GM18508 (cell line): ENCODE results near the gene TDRD12.

Source experiments
- ATAC-seq: cut with Tn5 transposase; IDR thresholded peaks from one replicate; pipeline ENCODE4 v1.9.1; 2021; ENCODE audit warnings: moderate number of reproducible peaks; ENCODE audit not compliant: insufficient read depth, unreplicated experiment

The TDRD12 gene, protein sequence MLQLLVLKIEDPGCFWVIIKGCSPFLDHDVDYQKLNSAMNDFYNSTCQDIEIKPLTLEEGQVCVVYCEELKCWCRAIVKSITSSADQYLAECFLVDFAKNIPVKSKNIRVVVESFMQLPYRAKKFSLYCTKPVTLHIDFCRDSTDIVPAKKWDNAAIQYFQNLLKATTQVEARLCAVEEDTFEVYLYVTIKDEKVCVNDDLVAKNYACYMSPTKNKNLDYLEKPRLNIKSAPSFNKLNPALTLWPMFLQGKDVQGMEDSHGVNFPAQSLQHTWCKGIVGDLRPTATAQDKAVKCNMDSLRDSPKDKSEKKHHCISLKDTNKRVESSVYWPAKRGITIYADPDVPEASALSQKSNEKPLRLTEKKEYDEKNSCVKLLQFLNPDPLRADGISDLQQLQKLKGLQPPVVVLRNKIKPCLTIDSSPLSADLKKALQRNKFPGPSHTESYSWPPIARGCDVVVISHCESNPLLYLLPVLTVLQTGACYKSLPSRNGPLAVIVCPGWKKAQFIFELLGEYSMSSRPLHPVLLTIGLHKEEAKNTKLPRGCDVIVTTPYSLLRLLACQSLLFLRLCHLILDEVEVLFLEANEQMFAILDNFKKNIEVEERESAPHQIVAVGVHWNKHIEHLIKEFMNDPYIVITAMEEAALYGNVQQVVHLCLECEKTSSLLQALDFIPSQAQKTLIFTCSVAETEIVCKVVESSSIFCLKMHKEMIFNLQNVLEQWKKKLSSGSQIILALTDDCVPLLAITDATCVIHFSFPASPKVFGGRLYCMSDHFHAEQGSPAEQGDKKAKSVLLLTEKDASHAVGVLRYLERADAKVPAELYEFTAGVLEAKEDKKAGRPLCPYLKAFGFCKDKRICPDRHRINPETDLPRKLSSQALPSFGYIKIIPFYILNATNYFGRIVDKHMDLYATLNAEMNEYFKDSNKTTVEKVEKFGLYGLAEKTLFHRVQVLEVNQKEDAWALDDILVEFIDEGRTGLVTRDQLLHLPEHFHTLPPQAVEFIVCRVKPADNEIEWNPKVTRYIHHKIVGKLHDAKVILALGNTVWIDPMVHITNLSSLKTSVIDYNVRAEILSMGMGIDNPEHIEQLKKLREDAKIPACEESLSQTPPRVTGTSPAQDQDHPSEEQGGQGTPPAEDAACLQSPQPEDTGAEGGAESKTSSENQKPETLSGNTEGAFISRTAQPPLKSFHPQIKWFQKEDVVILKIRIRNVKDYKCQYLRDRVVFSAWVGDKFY (N-terminal part only)

DNA sequence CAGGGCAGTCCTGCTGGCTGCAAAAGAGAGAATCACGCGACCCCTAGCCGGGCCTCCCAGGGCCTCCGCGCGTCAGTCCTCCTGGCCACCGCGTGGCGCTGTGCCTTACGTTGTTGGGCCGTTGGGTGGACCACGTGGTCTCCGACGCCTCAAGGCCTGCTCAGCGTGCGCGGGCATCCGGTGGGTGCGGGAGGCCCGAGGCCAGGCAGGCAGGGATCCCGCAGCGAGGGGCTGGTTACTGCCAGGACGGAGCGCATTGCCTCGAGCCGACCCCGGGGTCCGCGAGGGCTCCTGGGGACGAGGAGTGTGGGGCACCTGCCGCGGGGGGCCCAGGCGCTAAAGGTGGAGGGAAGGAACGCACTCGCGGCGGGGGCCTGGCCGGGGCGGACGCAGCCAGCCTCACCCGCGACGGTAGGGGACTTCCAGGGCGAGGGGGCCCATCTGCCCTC, at the start of gene TDRD12:
Gene TDRD12 (plus strand): TSS at position 157 of the 449 bp plus-strand sequence. CDS start 306 bp downstream, outside the sequence.
- no peak for ATAC-seq

DNA sequence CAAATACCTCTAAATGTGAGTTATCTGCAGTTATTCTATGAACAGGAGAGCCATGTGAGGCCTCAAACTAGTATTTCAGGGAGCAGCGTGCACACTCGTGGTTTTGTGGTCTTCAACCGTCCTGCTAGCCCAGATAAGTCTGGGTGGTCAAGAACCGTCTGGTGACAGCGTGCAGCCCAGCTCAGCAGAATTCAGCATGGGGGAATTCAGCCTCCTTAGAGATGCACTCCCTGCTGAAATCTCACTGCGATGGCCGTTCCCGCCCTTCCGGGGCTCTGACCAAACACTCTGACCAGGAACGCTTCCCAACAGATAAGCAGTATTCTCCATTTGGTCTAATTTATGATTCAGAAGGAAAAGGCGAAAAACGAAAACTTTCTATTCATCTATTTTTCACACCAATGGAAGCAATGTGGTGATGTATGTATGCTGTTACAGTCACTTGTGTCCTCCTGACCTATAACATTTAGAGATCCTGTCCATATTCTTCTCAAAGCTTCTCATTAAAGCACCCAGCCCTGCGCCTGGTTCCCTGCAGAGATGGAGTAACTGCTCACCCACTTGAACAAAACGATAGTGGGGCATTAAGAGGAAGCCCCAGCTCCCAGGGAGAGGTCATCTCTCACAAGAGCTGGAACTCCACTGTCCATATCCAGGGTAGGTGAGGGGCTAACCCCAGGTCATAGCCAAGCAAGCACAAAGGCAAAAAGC, 47.5 kb upstream of the TDRD12 start:
- no peak for ATAC-seq

DNA sequence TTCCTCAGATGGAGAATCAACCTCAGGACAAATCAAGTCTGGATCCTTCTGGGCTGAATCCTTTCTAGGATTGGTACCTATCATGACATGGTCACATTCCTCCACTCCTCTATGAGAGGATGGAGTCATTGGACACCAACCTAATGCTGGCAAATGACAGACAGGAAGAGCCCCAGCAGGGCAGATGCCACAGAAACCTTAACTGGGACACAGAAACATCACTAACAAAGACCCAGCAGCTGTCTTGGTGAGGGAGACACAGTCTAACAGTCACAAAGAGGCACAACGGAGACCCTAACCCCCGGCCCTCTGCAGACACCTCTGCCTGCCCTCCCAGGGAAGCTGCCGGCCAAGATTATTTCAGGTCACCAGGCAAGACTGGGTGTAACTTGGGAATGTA, 46.7 kb upstream of the TDRD12 start:
- no peak for ATAC-seq

DNA sequence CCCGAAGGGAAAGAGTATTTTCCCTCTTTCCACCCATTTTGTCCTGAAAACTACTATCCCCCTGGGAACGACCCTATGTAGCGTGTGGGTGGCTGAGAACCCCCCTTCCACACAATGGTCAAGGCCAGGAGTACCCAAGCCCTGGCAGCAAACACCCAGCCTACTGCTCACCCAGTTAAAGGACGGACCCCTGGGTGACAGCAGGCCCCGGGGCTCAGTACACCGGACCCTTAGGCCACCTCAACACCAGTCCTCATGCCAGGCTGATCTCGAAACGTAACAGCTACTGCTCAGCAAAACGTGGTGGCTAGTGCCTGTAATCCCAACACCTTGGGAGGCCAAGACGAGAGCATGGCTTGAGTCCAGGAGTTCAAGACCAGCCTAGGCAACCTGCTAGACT, 46.0 kb upstream of the TDRD12 start:
- no peak for ATAC-seq

DNA sequence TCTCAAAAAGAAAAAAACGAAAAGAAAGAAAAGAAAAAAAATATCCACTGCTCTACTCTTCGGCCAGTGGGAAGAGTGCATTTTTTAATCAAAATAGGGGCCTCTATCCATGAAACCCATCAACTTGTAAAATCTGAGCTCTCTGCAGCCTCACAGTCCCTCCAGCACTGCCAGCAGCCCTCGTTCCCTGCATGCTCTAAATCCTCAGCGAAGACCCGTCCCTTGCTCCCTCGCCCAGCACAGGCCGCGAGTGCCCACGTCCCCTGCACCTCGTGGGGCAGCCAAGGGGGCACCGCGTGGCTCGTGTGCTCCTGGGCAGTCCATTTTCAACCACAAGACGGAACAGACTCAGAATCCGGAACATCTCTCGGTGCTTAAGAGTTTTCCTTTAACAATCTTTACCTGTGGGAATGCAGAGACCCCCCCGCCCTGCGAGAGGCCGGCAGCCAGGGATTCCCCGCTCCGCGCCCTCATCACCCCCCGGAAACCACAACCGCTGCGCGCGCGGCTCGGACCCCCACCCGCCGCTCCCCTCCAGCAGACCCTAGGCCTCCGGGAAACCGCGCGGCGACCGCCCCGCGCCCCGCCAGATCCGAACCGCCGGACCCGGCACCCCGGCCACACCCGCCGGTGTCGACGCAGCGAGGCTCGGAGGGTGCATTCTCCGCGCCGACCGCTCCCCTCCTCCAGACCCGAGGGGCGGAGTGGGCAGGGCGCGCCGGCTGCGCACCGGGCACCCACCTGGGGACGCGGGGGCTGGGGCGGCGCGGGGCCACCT, 45.2 kb upstream of the TDRD12 start:
- ATAC-seq: no peak

DNA sequence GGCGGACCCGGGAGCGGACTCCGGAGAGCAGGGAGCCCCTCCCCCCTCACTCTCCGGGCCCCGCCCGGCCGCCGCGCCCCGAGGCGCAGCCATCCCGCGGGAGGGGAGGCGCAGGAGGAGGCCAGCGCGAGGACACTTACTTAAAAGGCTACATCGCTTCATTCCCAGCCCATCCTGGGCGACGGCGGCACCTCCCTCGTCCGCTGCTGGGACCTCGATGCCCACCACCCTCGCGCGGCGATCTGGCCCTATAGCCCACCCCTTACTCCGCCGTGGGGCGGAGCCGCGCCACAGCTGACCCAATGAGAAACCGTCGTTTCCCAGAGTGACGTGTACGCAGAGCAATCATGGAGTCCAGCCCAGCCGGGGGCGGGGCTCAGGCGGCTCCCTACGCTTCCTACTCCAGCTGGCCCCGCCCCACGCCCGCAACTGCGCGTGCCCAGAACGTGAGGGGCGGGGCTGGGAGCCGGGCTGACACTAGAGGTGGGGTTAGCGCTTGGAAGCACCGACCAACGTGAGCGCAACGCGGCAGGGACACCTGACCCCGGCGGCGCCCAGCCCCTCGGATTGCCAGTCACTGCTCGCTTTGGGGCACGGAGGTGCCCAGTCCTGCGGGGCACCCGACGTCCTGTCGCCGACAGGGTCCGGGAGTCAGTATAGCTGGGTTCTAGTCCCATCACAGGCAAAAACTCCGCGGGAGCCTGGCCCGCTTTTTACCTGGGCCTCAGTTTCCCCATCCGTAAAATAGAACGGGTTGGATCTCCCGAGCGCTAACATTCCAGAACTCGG, 44.4 kb upstream of the TDRD12 start, which contains the start of gene ANKRD27:
Gene ANKRD27 (minus strand): TSS at position 250 of the 789 bp plus-strand sequence. CDS start 16,165 bp downstream, outside the sequence.
- peak; percentile 95 for ATAC-seq

DNA sequence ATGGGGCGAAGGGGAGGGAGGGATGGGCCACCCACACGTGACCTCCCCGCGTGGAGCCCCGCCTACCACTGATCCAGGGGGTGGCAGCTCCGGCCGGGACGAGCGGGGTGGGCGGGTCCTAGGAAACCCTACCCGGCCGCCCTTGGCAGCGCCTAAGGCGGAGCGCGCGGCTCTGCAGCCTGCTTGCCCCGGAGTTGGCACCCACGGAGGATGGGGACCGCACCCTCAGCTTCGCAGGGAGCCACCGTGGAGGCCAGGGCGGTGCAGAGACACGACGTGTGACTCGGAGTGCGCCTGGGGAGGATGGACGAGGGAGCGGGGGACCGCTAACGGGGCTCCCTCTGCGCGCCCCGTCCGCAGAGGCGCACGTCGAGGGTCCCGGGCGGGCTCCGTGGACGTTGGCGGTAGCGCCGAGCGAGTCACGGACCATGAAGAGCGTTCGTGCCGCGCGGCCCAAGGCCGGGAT, 43.8 kb upstream of the TDRD12 start, which contains the start of gene RGS9BP:
Gene RGS9BP (plus strand): TSS at position 129 of the 466 bp plus-strand sequence. CDS start 416 bp downstream, outside the sequence.
- no peak for ATAC-seq

DNA sequence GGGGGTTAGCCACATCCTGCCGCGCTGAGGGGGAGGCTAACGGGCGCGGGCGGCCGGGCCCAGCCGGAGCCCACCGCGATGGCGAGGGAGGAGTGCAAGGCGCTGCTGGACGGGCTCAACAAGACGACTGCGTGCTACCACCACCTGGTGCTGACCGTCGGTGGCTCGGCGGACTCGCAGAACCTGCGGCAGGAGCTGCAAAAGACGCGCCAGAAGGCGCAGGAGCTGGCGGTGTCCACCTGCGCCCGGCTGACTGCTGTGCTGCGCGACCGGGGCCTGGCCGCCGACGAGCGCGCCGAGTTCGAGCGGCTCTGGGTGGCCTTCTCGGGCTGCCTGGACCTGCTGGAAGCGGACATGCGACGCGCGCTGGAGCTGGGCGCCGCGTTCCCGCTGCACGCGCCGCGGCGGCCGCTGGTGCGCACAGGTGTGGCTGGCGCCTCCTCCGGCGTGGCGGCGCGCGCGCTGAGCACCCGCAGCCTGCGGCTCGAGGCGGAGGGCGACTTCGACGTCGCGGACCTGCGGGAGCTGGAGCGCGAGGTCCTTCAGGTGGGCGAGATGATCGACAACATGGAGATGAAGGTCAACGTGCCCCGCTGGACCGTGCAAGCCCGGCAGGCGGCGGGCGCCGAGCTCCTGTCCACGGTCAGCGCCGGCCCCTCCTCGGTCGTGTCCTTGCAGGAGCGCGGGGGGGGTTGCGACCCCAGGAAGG, 43.2 kb upstream of the TDRD12 start:
- no peak for ATAC-seq

DNA sequence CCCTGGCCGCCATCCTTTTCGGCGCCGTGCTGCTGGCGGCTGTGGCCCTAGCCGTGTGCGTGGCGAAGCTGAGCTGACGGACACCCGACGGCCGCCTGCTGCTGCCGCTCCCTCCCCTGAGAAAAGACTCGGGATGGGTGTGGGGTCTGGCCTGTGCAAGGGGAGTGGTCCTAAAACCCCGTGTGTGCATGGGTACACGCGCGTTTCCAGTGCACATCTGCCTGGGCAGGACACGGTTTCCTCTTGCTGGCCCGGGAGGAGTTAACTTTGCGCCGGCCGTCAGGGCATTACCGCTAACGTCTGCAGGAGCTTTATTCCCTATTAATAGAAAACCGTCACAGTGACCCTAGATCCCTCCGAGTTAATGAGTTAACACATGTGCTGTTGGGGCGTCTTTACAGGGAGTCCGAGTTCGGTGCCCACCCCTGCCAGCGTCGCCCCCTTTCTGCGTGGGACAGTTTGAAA, 42.6 kb upstream of the TDRD12 start:
- ATAC-seq: no peak

DNA sequence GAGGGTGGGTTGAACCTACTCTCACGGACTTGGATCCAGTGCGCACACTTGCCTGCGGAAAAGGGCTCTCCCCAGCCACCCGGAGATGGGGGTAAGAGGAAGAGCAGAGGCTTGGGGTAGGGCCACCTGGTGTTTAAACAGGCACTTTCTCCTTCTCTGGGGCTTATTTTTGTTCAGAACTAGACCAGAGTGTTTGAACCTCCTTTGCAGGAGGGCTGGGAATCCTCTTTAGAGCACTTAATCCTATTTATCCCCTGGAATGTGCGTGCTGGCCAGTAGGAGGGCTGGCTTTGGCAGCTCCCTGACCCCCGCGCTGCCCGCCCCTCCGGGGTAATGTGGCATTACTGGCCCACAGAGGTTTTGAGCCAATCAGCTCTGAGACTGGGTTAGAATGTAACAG, 41.9 kb upstream of the TDRD12 start:
- ATAC-seq: no peak

DNA sequence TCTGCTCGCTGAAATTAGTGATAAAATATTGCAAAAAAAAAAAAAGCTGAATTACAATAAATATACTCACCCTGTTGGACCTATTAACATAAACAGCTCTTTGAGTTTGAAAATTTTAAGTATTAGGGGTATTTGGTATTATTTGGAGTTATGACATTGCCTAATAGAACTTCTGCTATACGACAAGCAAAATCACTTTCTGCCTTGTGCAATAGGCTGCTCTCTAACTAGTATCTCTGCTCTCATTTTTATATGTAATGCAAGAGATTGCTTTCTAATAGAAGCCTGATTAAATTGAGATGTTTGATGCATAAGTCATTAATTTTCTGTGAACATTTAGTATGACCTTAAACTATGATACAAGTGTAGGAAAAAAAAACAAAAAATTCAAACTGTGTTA, 38.6 kb upstream of the TDRD12 start:
- ATAC-seq: no peak

DNA sequence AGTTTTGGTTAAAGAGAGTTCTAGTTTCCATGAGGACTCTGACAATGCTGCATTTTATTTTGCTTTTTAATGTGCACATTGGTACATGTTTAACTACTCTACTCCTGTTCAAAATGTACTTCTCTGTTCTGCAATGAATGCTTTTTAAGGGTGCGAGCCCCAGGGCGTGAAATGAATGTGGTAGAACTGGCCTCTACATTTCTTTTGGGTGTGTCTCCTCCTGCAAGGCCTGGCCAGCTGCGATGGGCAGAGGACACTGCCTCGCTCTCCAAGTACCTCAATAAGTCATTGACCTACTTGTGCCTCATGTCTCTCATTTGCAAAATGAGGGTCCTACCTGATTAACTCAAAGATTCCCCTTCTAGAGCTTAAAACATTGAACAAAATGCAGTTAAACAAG, 37.2 kb upstream of the TDRD12 start:
- no peak for ATAC-seq

DNA sequence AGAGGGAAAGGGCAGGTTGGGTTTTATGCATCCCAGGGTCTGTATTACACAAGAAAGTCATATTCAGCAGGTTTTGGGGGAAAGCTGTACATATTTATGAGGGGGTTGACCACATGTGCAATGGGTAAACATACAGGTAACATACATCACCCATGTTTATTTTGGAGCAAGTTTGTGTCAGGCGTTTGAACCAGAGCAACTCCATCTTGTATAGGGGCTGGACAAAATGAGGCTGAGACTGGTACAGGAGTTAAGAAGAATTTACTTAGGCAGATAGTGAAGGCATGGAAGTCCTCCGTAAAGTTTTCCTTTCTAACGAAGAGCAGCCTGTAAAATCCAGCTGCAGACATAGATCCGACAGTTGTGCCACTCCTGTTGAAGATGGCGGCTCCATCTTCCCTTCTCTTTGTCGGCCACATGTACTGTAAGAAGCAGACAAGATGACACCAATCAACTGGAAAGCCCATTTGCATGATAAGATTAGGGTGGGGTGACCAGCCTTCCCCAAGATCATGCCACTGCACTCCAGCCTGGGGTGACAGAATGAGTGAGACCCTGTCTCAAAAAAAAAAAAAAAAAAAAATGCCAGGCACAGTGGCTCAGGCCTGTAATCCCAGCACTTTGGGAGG, 32.6 kb upstream of the TDRD12 start:
- no peak for ATAC-seq

DNA sequence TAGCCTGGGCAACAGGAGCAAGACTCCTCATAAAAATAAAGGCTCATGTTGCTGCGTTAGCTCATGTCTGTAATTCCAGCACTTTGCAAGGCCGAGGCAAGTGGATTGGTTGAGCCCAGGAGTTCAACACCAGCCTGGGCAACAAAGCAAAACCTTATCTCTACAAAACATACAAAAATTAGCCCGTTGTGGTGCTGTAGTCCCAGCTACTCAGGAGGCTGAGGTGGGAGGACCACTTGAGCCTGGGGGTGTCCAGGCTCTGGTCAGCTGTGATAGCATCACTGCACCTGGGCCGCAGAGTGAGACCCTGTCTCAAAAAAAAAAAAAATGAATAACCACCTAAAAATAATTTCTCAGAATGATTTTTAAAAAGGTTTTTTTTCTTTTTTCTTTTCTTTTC, 31.9 kb upstream of the TDRD12 start:
- ATAC-seq: no peak

DNA sequence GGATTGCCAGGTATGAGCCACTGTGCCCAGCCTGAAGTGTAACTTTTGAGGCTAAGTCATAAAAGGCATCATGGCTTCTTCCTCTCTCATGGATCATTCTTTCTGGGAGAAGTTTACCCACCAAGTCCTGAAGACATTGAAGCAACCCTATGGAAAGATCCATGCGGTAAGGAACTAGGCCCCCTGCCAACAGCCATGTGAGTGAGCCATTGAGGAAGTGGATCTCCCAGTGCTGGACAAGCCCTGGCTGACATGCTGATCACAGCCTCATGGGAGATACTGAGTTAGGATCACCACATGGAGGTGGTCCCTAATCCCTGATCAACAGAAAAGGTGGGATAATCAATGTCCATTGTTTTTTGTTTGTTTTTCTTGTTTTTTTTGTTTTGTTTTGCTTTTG, 31.3 kb upstream of the TDRD12 start:
- no peak for ATAC-seq

DNA sequence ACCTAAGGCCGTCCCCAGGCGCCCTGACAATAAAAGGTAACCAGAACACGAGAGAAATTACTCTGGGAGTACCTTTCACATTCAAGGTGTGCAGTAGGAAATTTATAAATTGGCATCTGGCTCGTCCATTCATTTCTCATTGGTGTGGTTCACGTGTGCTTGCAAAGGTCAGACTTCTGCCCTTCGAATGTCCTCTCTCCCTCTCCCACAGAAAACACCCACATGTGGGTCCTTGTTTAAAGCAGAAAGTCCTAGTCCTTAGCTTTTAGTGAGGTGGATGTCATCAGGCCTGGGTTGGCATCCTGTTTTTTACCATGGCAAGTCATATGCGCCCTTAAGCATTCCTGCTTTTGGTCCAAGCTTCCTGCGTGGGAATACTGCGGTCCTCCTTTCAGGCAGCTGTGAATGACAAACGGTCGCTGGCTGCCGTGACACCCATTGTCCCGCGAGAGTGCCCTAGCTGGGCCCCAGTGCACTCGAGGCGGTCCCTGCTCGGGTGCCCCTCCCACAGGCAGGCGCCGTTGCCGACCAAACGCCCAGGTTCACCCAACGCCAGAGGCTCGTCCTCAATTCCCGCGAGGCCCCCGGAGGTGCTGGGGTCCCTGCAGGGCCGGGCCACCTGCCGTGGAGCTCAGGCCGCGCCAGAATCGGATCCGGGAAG, 28.1 kb upstream of the TDRD12 start, which contains the start of gene NUDT19:
Gene NUDT19 (plus strand): TSS at position 531 of the 661 bp plus-strand sequence. CDS start 140 bp downstream, outside the sequence.
- peak; percentile 55 for ATAC-seq
